K562 (cell line): ENCODE data around the gene NOP58. TPM values are rescaled to one million over a fixed set of nuclear protein-coding genes. Genes with fewer than 3 reads are reported as not detected.

Experiments
- ELF4 ChIP-seq: fragments of 450-650 bp; formaldehyde crosslinking; IDR thresholded peaks from 2 replicates; pipeline ENCODE4 v1.4.0; 2022; ENCODE audit warnings: missing genetic modification characterization
- GABPA ChIP-seq: fragments of 200-800 bp; sonication (Bioruptor generic); conservative IDR thresholded peaks from 2 replicates; pipeline ENCODE4 v1.6.1; 2016; ENCODE audit warnings: low read depth, missing genetic modification characterization, missing compliant biosample characterization
- IRF2 ChIP-seq: sonication (generic); formaldehyde crosslinking; IDR thresholded peaks from 2 replicates; pipeline ENCODE4 v1.8.1; 2022; ENCODE audit warnings: mild to moderate bottlenecking, missing genetic modification reagents
- NFIX ChIP-seq: fragments of 250-450 bp; sonication (Bioruptor Pico); IDR thresholded peaks from 2 replicates; pipeline ENCODE4 v1.4.0; 2020; ENCODE audit warnings: low read depth, mild to moderate bottlenecking, moderate library complexity
- NKRF ChIP-seq: fragments of 450-650 bp; IDR thresholded peaks from 2 replicates; pipeline ENCODE4 v1.6.1; 2016; ENCODE audit warnings: borderline replicate concordance
- NONO ChIP-seq, 2 experiments: fragments of 200-400 bp in 1 of 2; fragments of 450-650 bp in 1 of 2; formaldehyde crosslinking in 1 of 2; IDR thresholded peaks; 2 replicates each; pipeline ENCODE4 v1.6.1; 2017; ENCODE audit warnings: low read depth in 2 of 2, mild to moderate bottlenecking in 2 of 2, moderate library complexity in 2 of 2, low read length in 1 of 2
- PCBP2 ChIP-seq: fragments of 200-400 bp; formaldehyde crosslinking; IDR thresholded peaks from 2 replicates; pipeline ENCODE4 v1.6.1; 2018; ENCODE audit warnings: low read length, low read depth, mild to moderate bottlenecking, moderate library complexity; ENCODE audit not compliant: poor library complexity, severe bottlenecking
- PYGO2 ChIP-seq: fragments of 450-650 bp; IDR thresholded peaks from 2 replicates; pipeline ENCODE4 v1.6.1; 2016; ENCODE audit warnings: mild to moderate bottlenecking, missing genetic modification characterization, moderate library complexity, missing compliant biosample characterization
- RBM22 ChIP-seq: fragments of 200-400 bp; formaldehyde crosslinking; IDR thresholded peaks from 2 replicates; pipeline ENCODE4 v1.6.1; 2018; ENCODE audit warnings: low read length, low read depth; ENCODE audit not compliant: poor library complexity, severe bottlenecking
- ZBTB17 ChIP-seq: fragments of 450-650 bp; formaldehyde crosslinking; IDR thresholded peaks from 2 replicates; pipeline ENCODE4 v1.4.0; 2020; ENCODE audit warnings: mild to moderate bottlenecking
- ZNF124 ChIP-seq: sonication (generic); formaldehyde crosslinking; IDR thresholded peaks from 2 replicates; pipeline ENCODE4 v1.8.1; 2022; ENCODE audit warnings: missing genetic modification reagents
- ZNF165 ChIP-seq: fragments of 250-450 bp; sonication (Bioruptor Pico); IDR thresholded peaks from 2 replicates; pipeline ENCODE4 v1.4.0; 2020; ENCODE audit warnings: borderline replicate concordance
- ZNF398 ChIP-seq: fragments of 250-450 bp; sonication (Bioruptor Pico); IDR thresholded peaks from 2 replicates; pipeline ENCODE4 v1.8.0; 2021; ENCODE audit warnings: moderate library complexity, mild to moderate bottlenecking, inconsistent platforms
- ZNF41 ChIP-seq: fragments of 250-450 bp; sonication (Bioruptor Pico); conservative IDR thresholded peaks from 2 replicates; pipeline ENCODE4 v1.4.0; 2020; ENCODE audit warnings: mild to moderate bottlenecking
- ZNF609 ChIP-seq: sonication (generic); formaldehyde crosslinking; IDR thresholded peaks from 2 replicates; pipeline ENCODE4 v1.8.1; 2023; ENCODE audit warnings: missing genetic modification reagents, mild to moderate bottlenecking, borderline replicate concordance
- ZNF764 ChIP-seq: fragments of 250-450 bp; sonication (Bioruptor Pico); IDR thresholded peaks from 2 replicates; pipeline ENCODE4 v1.4.0; 2020; ENCODE audit warnings: low read depth, mild to moderate bottlenecking, moderate library complexity
- ZNF785 ChIP-seq: fragments of 250-450 bp; sonication (Bioruptor Pico); IDR thresholded peaks from 2 replicates; pipeline ENCODE4 v1.4.0; 2020; ENCODE audit warnings: mild to moderate bottlenecking
- polyA plus RNA-seq, 8 experiments: library from polyadenylated mRNA; depleted of rRNA in 4 of 8; stranded (reverse) in 5 of 8; unstranded in 3 of 8; fragments of >200 nt; fragmentation: Nextera tagmentation in 2 of 8; fragmentation: Illumina TruSeq in 1 of 8; extraction: Ambion mirVana in 2 of 8; extraction: Trizol in 1 of 8; gene quantifications; 2 replicates each; pipeline versions ENCODE4 v1.2.1 to v1.2.3, GENCODE V29; 2011 to 2014; ENCODE audit warnings: inconsistent platforms in 1 of 8, missing spikeins in 1 of 8
- total RNA-seq, 7 experiments: library from RNA; depleted of rRNA in 6 of 7; stranded (reverse); fragments of >200 nt in 6 of 7; fragmentation: Illumina TruSeq in 2 of 7; extraction: Trizol in 2 of 7; gene quantifications; 2 replicates each; pipeline versions ENCODE4 v1.2.1 to v1.2.3, GENCODE V29; 2011 to 2021; ENCODE audit warnings: low replicate concordance in 1 of 7

NOP58 gene
- total and polyA plus RNA-seq, 9 of the 15 experiments (the other 6 are each of a cell fraction or from before 2014, with no cell fraction given), result 132 to 332 (median 208) TPM

- no peak for TF ChIP-seq ZNF41 (CRISPR knock-in tag)
- peak; percentile 89 for TF ChIP-seq NKRF
- TF ChIP-seq GABPA (tag), result peak; percentile 93
- no peak for TF ChIP-seq PCBP2
- no peak for TF ChIP-seq NFIX (CRISPR knock-in tag)
- no peak for TF ChIP-seq IRF2 (CRISPR knock-in tag)
- no peak for TF ChIP-seq ZNF124
- no peak for TF ChIP-seq ZNF764
- no peak for TF ChIP-seq PYGO2
- no peak for TF ChIP-seq ELF4
- no peak for TF ChIP-seq ZNF398 (CRISPR knock-in tag)
- no peak for TF ChIP-seq ZBTB17
- TF ChIP-seq ZNF165, result no peak
- no peak for TF ChIP-seq ZNF609 (CRISPR knock-in tag)
- TF ChIP-seq NONO (IDR thresholded peaks at IDR 0.05; ENCODE audit: low read depth in 2 of 2, low read length in 1 of 2), result no peak
- no peak for TF ChIP-seq ZNF785 (CRISPR knock-in tag)
- peak; percentile 75 for TF ChIP-seq RBM22
Observed at GRCh38 chr2:202265467-202266277, at the start of gene NOP58 (continued).
